Measurements from ENCODE around the gene EPYC.
A peak's percentile ranks its signal among the peaks of the same experiment; 100 is the strongest.
"Not testable (repeated sequence)": the region's sequence is repeated elsewhere in the genome, so short reads cannot be mapped to it uniquely, and the experiment has no call there.

The EPYC gene

DNA sequence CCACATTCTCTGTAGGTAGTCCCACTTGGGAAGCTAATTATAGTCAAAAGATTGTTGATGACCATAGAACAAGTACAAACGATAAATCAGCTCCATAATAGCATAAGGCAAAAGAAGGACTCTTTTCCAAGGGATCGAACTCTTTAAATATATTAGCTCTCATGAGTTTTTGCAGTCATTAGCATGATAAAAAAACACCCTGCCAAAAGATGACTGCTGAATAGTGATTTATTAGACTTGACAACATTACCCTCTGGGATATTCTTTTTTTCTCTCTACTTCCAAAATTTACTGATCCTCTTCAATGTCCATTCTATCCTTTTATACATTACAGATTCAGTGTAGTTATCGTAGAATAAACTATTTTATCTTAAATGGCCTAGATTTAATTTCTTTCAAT, 14.2 kb downstream of the EPYC start:
- no peak for DNase-seq

DNA sequence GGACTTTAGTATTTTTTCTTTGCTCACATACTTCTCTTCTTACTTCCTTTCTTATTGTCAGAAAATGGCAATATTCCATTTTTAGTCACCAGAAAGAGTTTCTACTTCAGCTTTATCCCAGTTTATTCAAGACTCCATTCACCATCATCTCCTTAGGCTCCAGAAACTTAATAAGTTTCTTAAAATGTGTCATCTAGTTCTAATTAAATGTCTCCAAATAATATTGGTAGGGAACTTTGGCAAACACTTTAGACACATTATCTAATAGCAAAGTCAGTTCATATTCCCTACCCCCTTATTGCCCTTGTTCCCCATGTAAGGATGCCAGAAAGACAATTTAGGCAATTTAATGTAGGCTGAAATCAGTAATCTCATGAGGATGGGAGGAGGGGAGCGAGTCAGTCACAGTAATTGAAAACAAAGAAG, 15.1 kb downstream of the EPYC start:
- DNase-seq = no peak

DNA sequence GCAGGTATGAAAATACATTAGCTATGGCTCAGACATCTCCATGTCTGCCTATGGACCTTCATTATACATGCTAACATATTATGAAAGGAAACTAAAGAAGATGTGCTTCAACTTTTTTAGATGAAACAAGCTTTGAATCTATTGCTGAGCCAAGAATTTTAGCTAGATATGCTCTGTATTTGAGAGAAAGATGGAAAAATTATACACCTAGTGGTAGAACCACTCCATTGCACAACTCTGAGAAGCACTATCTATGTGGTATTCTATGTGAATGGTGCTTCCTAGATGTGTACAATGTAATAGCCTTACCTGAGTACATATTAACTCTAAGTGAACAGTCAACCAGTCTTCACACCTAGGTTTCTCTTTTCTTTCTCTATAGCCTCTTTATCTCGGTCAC, 17.3 kb downstream of the EPYC start:
- DNase-seq = no peak

DNA sequence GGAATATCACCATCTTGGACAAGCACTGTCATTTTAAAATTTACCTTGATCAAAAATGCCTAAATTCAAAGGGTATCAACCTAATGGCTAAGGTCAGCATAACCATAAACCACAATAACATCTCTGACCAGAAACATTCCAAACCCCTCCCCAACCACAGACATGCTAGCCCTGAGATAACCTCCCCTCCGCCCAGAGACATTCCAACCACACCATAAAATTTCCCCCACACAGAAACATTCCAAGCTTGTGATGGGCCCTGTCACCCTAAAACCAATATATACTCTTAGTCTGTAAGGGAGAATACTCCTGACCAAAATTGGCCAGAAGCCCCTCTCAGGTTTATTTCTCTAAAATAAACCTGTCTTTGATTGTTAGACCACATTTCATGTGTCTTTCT, 17.7 kb downstream of the EPYC start:
- no peak for DNase-seq

DNA sequence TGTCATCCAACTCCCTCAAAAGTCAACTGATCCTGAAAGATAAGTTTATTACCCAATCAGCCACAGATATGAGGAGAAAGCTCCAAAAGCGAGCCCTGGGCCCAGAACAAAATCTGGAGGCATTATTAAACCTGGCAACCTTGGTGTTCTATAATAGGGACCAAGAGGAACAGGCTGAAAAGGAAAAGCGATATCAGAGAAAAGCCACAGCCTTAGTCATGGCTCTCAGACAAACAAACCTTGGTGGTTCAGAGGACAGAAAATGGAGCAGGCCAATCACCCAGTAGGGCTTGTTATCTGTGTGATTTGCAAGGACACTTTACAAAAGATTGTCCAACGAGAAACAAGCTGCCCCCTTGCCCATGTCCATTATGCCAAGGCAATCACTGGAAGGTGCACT, 19.4 kb downstream of the EPYC start:
- not testable (repeated sequence) for DNase-seq

DNA sequence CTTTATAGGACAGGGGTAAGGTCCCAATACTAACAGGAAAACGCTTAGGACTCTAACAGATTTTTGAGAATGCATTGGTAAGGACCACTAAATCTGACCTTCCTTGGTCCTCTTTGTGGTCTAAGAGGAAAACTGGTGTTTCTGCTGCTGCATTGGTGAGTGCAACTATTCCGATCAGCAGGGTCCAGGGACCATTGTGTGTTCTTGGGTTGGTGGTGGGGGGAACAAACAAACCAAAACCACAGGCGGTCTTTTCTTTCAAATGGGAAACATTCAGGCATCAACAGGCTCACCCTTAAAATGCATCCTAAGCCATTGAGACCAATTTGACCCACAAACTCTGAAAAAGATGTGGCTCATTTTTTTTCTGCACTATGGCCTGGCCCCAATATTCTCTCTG, 20.7 kb downstream of the EPYC start:
- no peak for DNase-seq

DNA sequence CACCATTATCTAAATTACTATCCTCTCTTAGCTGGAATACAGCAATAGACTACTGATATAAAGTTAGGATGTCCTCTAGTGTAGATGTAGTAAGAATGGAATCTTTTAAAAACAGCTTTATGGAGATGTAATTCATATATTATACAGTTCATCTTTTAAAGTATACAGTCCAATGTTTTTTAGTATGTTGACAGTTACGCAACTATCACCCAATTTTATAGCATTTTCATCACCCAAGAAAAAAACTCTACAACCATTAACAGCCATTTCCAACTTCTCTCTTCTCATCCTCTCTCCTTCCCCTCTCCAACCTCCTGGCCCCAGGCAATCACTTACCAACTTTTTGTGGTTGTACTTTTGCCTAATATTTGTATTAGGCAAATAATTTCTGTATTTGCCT, 22.6 kb downstream of the EPYC start:
- DNase-seq = no peak

DNA sequence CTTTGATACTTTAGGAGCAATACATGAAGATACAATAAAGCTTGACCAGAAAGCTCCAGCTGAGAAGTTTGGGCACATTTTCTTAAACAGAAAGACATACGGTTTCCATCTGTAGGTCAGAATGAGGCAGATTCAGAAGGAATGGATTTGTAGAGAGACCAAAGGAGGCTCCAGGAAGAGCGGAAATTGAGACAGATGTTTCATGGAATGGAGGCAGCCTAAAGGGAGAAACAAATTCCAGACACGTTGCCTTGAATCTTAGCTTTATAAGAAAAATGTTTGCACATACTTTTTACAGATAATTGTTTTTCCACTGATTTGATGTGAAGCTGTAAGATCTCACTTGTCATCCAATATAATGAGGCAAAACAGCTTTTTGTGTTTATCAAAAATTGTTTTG, 24.8 kb downstream of the EPYC start:
- no peak for DNase-seq

DNA sequence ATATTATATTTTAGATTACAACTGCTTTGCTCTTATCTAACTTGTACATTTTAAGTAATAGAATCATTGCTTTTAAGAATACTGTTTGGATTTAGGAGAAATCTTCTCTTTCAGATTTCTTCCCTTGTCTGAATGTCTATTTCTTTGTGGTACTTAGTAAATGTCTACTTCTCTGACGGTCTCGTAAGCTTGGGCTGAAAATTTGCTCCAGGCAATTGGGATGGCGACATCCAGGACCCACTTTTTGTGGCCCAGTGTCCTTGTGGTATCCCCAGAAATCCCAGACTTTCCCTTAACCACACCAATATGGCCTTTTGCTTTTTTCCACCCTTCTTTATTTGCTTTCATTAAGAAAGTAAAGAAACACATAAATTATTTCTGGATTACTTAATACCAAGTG, 25.8 kb downstream of the EPYC start:
- no peak for DNase-seq

DNA sequence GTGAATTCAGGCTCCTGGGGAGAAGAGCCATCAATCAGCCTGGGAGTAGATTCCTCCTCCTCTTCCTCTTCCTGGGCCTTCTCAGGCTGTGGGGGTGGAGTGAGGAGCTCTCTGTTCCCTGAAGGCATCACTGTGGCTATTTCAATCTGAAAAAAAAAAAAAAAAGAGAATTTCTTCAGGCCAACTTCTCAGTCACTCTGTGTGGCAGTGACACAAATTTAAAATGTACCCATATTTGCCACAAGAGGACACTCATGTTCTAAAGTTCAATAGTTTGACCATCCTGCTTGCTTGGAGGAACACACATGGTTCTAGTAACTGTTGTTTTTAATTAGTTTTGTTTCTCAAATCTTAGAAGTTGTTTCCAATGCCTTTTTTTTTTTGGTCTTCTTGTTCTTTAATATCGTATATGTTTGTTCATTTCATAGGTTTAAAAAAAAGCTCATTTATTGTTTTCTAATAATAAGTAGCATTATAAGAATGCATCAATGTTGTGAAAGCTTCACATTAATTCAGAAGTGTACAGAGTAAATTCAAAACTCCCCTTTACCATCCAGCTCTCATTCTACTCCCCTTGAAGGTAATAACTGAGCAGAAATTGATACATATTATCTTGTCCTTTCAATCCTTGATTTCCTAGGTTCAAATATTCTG, 26.5 kb downstream of the EPYC start:
- no peak for DNase-seq

DNA sequence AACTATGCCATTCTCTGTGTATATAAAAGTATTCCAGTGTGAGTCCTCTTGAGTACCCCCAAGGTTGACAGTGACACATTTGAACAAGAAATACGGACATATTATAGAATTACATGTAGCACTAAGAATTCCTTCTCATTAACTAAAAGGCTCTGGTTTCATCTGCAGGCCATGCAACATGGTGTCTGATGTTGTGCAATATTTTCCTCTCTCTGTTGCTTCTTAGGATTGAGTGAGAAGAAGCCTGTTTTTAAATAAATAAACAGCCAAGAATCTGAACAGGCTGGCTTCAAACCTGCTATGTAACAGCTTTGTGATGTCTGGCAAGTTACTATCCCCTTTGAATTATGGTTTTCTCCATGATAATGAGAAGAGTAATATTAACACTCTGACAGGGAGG, 27.5 kb downstream of the EPYC start:
- no peak for DNase-seq

DNA sequence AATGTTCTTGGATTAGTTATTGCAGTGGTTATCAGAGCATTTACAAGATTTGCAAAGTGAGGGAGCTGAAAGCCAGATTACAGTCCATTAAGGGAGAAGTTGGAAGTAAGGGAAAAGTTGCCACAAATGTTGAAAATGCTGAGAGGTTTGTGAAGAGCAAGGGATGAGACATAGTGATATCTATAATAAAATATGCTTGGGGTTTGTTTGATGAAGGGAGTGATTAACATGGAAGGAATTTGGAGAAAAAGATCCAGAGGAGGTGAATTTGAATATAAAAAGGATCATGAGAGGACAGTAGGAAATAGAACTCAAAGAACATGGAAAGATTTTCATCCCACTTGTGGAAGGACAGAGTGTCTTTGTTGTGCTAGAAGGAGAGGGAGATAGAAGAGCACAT, 30.5 kb downstream of the EPYC start:
- no peak for DNase-seq

DNA sequence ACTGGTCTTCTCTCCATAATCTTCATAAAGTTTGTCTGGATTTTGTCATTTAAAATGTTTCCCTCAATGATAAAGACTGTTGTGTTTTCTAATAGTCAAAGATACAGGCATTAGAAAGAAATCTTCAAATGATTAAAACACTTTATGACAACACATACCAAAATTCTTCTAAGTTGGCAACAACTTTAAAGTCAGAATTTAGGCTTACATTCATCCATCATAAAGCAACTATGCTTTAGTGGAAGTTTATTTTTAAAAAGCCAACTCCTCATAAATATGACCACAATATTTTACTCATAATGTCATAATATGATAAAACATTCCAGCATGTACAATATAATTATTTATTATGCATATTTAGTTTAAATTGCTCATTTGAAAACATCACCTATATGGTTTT, 32.5 kb downstream of the EPYC start:
- DNase-seq = no peak

DNA sequence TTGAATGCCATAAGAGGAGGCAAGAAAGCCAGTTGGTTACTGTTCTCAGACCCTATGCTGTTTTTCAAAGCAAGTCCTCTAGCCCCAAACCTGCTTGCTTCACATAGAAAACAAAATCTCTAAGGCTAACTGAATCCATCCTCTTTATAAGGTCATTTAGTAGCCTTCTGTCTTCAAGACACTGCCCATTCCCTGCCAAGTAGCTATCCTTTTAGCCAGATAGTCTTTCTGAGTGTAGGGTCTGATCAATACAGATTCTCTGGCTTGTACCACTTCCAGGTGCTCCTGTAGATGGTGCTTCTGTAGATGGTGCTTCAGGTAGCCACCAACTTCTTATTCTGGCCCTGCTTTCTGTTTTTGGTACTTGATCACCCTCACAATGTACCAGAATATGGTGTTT, 33.9 kb downstream of the EPYC start:
- DNase-seq = no peak

DNA sequence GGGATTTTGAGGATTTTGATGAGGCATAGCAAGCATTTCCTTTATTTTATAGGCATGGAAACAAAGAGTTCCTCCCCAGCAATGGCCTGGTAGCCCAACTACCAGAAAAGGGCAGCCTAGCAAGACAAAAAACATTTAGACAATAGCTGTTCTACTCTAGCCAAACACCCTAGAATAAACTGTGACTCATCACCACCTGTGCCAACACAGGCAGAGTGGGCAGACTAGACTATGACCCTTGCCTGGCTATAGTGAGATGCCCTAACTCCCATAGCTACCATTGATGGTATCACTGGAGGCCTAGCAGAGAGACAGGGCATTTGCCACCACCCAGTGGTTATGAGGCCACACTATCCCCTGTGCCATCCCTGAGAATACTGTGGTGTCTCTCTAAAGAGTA, 34.3 kb downstream of the EPYC start:
- DNase-seq = no peak

DNA sequence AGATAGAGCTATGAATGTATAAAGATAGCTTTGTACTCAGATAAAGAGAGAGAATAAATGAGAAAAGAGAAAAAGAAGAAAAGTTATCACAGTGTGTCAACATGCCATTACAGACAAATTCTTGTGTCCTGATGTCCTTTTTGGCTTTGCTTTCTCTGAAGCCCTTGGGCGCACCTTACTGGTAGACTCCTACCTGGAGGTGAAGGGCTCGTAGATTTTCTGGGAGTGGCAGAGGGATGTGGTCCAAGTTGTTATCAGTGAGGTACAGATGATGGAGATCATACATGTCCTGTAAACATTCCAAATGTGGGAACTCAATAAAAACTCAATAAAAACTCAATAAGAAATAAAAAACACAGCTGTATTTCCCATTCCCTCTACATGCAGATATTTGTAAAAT, 34.9 kb downstream of the EPYC start:
- DNase-seq = no peak

DNA sequence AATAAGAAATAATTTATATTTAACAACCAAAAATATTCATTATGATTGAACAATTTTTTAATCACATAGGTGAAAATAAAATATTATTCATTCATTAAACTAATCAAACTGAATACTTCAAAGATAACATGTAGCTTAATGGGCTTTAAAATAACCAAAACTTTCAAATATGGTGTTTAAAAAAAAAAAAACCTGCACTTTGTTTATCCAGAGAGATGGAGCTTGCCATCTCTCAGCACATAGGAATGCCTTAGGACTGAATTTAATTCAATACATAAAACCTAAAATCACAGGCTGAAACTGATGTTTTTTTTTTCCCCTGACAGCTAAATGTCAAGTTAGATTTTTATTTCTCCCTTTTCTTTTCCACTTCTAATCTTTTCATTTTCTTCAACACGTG, 35.4 kb downstream of the EPYC start:
- no peak for DNase-seq

DNA sequence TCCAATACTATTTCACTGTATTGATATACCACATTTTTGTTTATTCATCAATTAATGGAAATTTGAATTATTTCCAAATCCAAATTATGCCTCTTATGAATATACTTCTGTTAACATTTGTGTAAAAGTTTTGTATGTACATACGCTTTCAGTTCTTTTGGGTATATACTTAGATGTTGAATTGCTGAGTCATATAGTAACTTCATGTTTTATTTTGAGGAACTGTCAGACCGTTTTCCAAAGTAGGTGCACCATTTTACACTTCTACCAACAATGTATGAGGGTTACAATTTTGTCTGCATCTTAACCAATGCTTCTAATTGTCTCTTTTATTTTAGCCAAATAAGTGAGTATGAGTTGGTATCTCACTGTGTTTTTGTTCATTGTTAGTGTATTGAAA, 39.6 kb downstream of the EPYC start:
- no peak for DNase-seq

DNA sequence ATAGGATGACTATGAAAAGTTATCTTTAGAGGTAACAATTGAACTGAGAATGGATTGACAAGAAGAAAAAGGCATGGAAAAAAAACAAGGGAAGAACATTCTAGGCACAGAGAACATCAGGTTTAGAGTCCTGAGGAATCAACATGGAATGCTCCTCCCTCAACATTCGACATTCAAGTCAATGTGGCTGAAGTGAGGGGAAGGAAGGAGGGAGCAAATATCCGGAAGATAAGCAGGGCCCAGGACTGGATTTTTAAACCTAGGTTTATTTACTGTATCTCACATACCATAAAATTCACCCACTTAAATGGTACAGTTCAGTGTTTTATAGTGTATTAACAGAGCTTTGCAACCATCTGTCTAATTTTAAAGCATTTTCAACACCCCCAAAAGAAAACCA, 40.2 kb downstream of the EPYC start:
- DNase-seq = no peak

DNA sequence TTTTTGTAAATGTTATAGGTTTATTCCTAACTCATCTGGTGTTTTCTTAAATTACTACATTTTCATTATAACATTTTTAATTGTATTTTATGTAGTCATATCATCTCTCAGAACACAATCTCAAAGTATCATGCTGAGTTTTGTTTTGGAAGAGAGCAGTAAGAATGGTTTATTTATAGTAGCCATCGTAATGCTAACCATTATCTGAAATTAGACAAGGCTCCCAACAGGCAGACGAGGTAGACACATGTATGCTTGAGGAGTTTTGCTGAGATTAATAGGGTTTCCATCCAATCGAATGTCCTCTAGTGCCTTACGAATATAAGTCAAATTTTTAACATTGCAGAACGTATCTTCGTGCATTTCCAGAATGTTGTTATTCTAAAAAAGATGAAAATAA, 40.8 kb downstream of the EPYC start:
- DNase-seq = no peak

DNA sequence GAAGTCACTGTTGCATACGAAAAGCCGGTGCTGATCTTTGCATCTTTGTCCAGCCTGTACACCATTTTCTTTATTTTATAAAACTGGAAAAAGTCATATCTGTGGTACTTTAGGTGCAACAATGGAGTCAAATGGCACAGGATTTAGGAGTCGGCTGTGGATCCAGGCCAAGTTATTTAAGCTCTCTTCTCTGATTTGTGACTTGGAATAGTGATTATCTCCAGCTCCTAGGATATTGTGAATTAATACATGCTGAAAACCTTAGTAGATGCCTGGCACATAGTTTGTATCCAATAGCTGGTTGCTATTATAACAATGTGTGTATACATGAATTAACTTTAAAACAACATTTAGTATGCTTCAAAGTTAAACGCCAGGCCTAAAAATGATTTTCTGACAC, 43.6 kb downstream of the EPYC start:
- no peak for DNase-seq

DNA sequence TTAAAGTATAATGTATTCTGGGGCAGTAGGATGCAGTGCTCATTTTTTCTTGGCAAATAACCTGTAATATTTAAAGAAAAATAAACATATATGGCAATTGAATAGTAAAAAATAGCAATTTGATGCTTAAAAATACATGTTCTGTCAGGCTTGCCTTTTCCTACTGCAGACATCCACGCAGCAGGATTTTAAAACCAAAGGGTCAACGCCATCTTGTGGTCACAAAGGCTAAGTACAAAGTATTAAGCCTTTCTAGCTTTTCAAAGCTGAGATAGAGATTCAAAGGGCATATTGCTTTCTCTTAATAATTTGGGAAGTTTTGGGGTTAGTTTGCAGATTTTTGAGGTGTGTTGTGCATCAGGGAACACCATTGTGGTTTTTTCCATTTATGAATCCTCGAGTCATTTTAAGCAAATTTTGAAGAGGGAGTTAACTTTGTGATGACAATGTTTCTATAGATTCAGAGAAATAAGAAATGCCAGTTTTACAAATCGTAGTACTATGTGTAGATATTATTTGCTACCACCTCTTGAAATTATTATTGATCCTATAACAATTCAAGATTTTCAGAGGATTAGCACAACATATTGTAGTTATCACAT, 45.1 kb downstream of the EPYC start:
- peak; percentile 19 for DNase-seq

DNA sequence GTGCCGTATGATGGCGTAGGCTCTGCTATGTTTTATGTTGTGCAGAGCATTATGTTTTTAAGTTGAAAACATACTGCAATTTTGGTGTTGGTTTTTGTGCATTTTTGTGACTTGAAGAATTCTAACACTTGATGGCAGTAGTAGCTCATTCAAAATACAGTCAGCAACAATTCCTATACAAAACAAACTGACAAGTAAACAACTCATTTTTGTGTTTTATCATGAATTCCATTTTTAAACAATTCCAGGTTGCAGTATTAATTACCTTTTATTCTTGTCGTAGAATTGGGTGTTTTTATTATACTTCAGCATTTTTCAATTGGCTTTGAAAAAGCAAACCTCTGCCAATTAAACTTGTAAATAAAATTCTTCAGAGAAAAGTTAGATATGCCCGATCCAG, 45.7 kb downstream of the EPYC start:
- DNase-seq = no peak

DNA sequence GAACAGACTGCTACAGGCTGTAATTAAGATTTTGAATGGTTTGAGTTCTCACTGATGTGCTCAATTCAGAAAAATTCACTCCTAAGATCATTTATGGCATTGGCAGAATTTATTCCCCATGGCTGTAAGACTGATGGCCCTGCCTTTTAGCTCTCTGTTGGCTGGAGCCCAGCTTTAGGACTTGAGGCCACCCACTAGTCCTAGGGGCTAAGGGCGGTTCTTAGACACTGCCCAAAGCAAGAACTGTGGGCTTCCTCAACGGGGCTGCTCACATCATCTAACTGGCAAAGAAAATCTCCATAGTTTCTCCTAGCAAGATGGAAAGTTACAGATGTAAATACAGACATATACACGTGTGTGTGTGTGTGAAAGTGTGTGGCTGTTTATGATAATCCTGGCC, 46.4 kb downstream of the EPYC start:
- no peak for DNase-seq

DNA sequence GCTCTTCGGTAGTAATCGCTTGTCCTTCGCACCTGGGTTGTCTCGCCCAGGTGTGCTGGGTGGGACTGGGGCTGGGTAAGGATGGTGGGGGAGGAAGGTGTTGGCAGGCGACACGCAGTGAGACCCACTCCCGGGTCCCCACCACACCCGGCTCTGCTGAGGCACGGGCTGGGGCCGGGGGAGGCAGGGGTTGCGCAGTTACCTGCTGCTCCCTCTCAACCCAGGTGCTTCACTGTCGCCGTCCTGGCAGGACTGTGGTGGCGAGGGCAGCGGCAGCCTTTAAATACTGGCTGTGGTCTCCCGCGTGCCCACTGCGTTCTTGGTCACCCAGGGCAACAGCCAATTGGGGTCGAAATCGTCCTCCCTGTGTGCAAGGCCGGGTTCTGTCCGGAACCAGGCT, 49.9 kb downstream of the EPYC start, which contains the start of gene CCER1:
CCER1 (minus strand) TSS at position 256 of the 400 bp plus-strand sequence. CDS start 434 bp downstream, outside the sequence.
- no peak for DNase-seq

All from CD4-positive, alpha-beta T cell treated with Interleukin-12 subunit alpha and Interleukin-12 subunit beta, for 1 hour (primary cell).